B cell (primary cell): Measurements from ENCODE around the gene AARS2. TPM values are rescaled to one million over a fixed set of nuclear protein-coding genes. Genes with fewer than 3 reads are reported as not detected.

Experiments used
- ATAC-seq: fragments of 200-7000 bp; cut with Tn5 transposase; one replicate; pipeline ENCODE4 v1.10.0; 2021; ENCODE audit warnings: low read depth, mild to moderate bottlenecking, moderate number of reproducible peaks, moderate library complexity
- CTCF ChIA-PET: fragments of 350-600 bp; sonication (Branson Sonifier 250); formaldehyde crosslinking; loops from one replicate; lab custom pipeline; 2021; ENCODE audit warnings: antibody characterized with exemption, inconsistent platforms; lab: Charles Lee
- POLR2A ChIA-PET: fragments of 350-600 bp; sonication (Branson Sonifier 250); formaldehyde crosslinking; loops from one replicate; lab custom pipeline; 2021; ENCODE audit warnings: antibody characterized with exemption; lab: Charles Lee
- DNase-seq: peaks from one replicate; pipeline ENCODE4 v3.0.0; 2013
- H2AFZ ChIP-seq: 2 replicates; pipeline ENCODE4 v1.6.1; 2012; ENCODE audit warnings: mild to moderate bottlenecking, low read depth, low read length; ENCODE audit not compliant: insufficient read depth, poor library complexity, severe bottlenecking
- H3K27ac ChIP-seq, 2 donors: 1 replicate in 1 of 2; 2 replicates in 1 of 2; pipeline ENCODE4 v1.5.1; 2012 to 2013; ENCODE audit warnings: low read length in 2 of 2, mild to moderate bottlenecking in 2 of 2, moderate library complexity in 1 of 2
- H3K27me3 ChIP-seq, 4 experiments: fragments of 200-600 bp in 1 of 4; sonication (generic) in 1 of 4; replicated peaks in 1 of 4; 1 replicate in 2 of 4; 2 replicates in 2 of 4; pipeline versions ENCODE4 v1.6.1 to v1.7.0; 2013 to 2016; ENCODE audit warnings: low read length in 3 of 4, mild to moderate bottlenecking in 2 of 4, mixed read lengths in 1 of 4, moderate library complexity in 1 of 4; ENCODE audit not compliant: insufficient read depth in 4 of 4, control insufficient read depth in 3 of 4; ENCODE audit errors: control extremely low read depth in 1 of 4
- H3K36me3 ChIP-seq, 2 experiments: replicated peaks in 1 of 2; 1 replicate in 1 of 2; 2 replicates in 1 of 2; pipeline versions ENCODE4 v1.6.1 to v1.7.1; 2013; ENCODE audit warnings: low read length in 1 of 2; ENCODE audit not compliant: insufficient read depth in 2 of 2, control insufficient read depth in 1 of 2; ENCODE audit errors: control extremely low read depth in 1 of 2, extremely low read depth in 1 of 2
- H3K4me1 ChIP-seq, 2 donors: fragments of 200-600 bp in 1 of 2; sonication (generic) in 1 of 2; 1 replicate in 1 of 2; 2 replicates in 1 of 2; pipeline versions ENCODE4 v1.5.1 to v1.6.1; 2013 to 2017; ENCODE audit warnings: low read length in 2 of 2; ENCODE audit not compliant: control insufficient read depth in 2 of 2, insufficient read depth in 2 of 2
- H3K4me2 ChIP-seq: replicated peaks from 2 replicates; pipeline ENCODE3; 2012; ENCODE audit warnings: mild to moderate bottlenecking, low read depth, low read length; ENCODE audit not compliant: poor library complexity, severe bottlenecking
- H3K4me3 ChIP-seq, 5 experiments: fragments of 200-600 bp in 1 of 5; sonication (generic) in 1 of 5; 1 replicate in 3 of 5; 2 replicates in 2 of 5; pipeline versions ENCODE4 v1.5.1 to v1.7.0; 2011 to 2016; ENCODE audit warnings: low read length in 4 of 5, mild to moderate bottlenecking in 4 of 5, low read depth in 2 of 5, control low read depth in 1 of 5, moderate library complexity in 1 of 5; ENCODE audit not compliant: insufficient read depth in 1 of 5; ENCODE audit errors: control extremely low read depth in 1 of 5, extremely low read depth in 1 of 5
- H3K79me2 ChIP-seq: fragments of 200-600 bp; sonication (generic); one replicate; pipeline ENCODE4 v1.6.0; 2016; ENCODE audit warnings: low read length; ENCODE audit not compliant: control insufficient read depth, insufficient read depth
- H3K9ac ChIP-seq: fragments of 200-600 bp; sonication (generic); 2 replicates; pipeline ENCODE4 v1.6.1; 2017; ENCODE audit warnings: mild to moderate bottlenecking, low read length, moderate library complexity
- H3K9me3 ChIP-seq, 3 donors: one replicate each; pipeline versions ENCODE4 v1.6.1 to v1.7.1; 2013; ENCODE audit warnings: low read length in 2 of 3; ENCODE audit not compliant: control insufficient read depth in 2 of 3, insufficient read depth in 1 of 3; ENCODE audit errors: control extremely low read depth in 1 of 3
- H4K20me1 ChIP-seq: 2 replicates; pipeline ENCODE4 v1.6.0; 2012; ENCODE audit warnings: mild to moderate bottlenecking, low read length; ENCODE audit not compliant: insufficient read depth, control insufficient read depth, poor library complexity, severe bottlenecking
- H3K27ac Mint-ChIP-seq: one replicate; pipeline ENCODE4 v1.8.0; 2021; ENCODE audit warnings: mixed read lengths
- H3K27me3 Mint-ChIP-seq: one replicate; pipeline ENCODE4 v1.8.0; 2021; ENCODE audit warnings: mixed read lengths
- H3K4me1 Mint-ChIP-seq: one replicate; pipeline ENCODE4 v1.8.0; 2021; ENCODE audit warnings: mixed read lengths
- H3K4me3 Mint-ChIP-seq: one replicate; pipeline ENCODE4 v1.8.0; 2021; ENCODE audit warnings: mixed read lengths
- H3K9me3 Mint-ChIP-seq: one replicate; pipeline ENCODE4 v1.8.0; 2022; ENCODE audit warnings: mixed read lengths; ENCODE audit not compliant: insufficient read depth
- CTCF ChIP-seq: fragments of 200-600 bp; IDR thresholded peaks from one replicate; pipeline ENCODE4 v1.8.0; 2022; ENCODE audit warnings: antibody characterized with exemption, mild to moderate bottlenecking
- EZH2 ChIP-seq: IDR thresholded peaks from 2 replicates; pipeline ENCODE4 v1.6.1; 2012; ENCODE audit warnings: borderline replicate concordance, low read depth, mild to moderate bottlenecking, moderate library complexity, low read length; ENCODE audit not compliant: insufficient read depth, poor library complexity, severe bottlenecking
- WGBS: methylation state at CpG from one replicate; pipeline ENCODE4 v1.1.5; 2013; ENCODE audit warnings: missing lambda C conversion rate; ENCODE audit not compliant: insufficient coverage; 5-methylcytosine and 5-hydroxymethylcytosine counted together
- intact Hi-C: fragments of 100-400 bp; cut with micrococcal nuclease; formaldehyde crosslinking; loops from one replicate; pipeline ENCODE4 v1.10.0; 2022
- polyA plus RNA-seq: library from polyadenylated mRNA; depleted of rRNA; stranded (reverse); fragments of >200 nt; gene quantifications from 2 replicates; pipeline ENCODE4 v1.2.3, GENCODE V29; 2012
- total RNA-seq, 2 donors: library from RNA; stranded (reverse); fragments of 120-200 nt in 1 of 2; gene quantifications; 1 replicate in 1 of 2; 2 replicates in 1 of 2; pipeline versions ENCODE4 v1.2.3 to v1.2.4, GENCODE V29; 2013 to 2022

AARS2 gene
- total and polyA plus RNA-seq, 2 donors (not counting 1 experiment from before 2014, with no cell fraction given) = 11.3 to 21.3 TPM

DNA sequence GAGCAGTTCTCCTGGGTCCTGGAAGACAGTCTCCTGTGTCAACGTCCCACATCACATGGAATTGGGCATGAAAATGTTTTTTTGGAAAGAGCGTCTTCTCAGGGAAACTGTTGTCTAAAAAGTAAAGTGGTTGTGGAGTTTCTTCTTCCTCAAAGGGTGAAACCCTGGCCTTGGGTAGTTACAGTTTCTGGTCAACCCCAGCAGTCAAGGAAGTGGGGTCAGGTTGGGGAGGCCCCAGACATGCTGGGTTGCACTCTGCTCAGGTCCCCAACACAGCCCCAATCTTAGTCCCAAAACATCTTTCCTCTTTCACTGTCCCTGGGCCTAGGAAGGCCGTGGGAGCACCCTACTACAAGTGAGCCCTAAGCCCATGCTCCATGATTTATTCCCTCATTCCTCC is 46.8 kb downstream of the AARS2 start:
- H3K4me3 ChIP-seq = peak overlapping the region in 2 of 5 experiments; percentile 98
- peak overlapping the region; percentile 95 for H3K4me2 ChIP-seq
- peaks cover 40 to 55% of the 10 kb centered on the region in 2 donors for H3K4me1 ChIP-seq
- peak overlapping the region; percentile 100 for H3K4me3 Mint-ChIP-seq
- peaks cover 61% of the 10 kb centered on the region for H3K4me1 Mint-ChIP-seq
- no peak overlapping the region for H2AFZ ChIP-seq
- peaks cover 0 to 17% (median 6%) of the 10 kb centered on the region in 4 experiments for H3K27me3 ChIP-seq
- POLR2A ChIA-PET = interaction anchor here (0.6 to 7.9 kb wide), 2 partner anchors 19 to 25 kb away, joined by 5 to 105 read pairs; partner anchors contain the start of gene HSP90AB1
- peak overlapping the region; percentile 40 for H3K9ac ChIP-seq
- H4K20me1 ChIP-seq = peaks cover 21% of the 10 kb centered on the region
- H3K27me3 Mint-ChIP-seq = peaks cover 12% of the 10 kb centered on the region
- H3K36me3 ChIP-seq = peaks cover 0 to 18% of the 10 kb centered on the region in 2 experiments
- H3K9me3 Mint-ChIP-seq = no peaks in the 10 kb centered on the region
- H3K27ac Mint-ChIP-seq = peak overlapping the region; percentile 100
- DNase-seq (peak; percentile 73), ATAC-seq (no peak)
- intact Hi-C loops = loop anchor here (5.0 kb wide), 1 partner anchor 121 kb away; the partner anchor contains the start of gene CDC5L
- TF ChIP-seq CTCF (no peak), EZH2 (no peak)
- WGBS = 35% methylated on average over 3 of the region's 3 CpGs
- H3K27ac ChIP-seq = peak overlapping the region; percentile 96 to 98
- CTCF ChIA-PET = interaction anchor here (0.7 to 5.5 kb wide), 10 partner anchors 9 to 93 kb away, joined by 3 to 107 read pairs (median 10); partner anchors contain the start of genes AARS2 and SLC35B2
- no peaks in the 10 kb centered on the region for H3K9me3 ChIP-seq
- H3K79me2 ChIP-seq = peaks cover 36% of the 10 kb centered on the region

GRCh38 chr6:44265722-44266233 is 47.4 kb downstream of the AARS2 start:
- Histone ChIP-seq H2AFZ (no peak overlapping the region), H3K27me3 (peaks cover 0 to 13% (median 4%) of the 10 kb centered on the region in 4 experiments), H3K9ac (peak overlapping the region; percentile 93), H3K36me3 (peaks cover 1 to 23% of the 10 kb centered on the region in 2 experiments), H3K27ac (peak overlapping the region; percentile 96 to 98), H3K4me2 (peak overlapping the region; percentile 95), H4K20me1 (peaks cover 27% of the 10 kb centered on the region), H3K79me2 (peaks cover 41% of the 10 kb centered on the region), H3K9me3 (no peaks in the 10 kb centered on the region), H3K4me1 (peaks cover 42 to 56% of the 10 kb centered on the region in 2 donors), H3K4me3 (peak overlapping the region in 4 of 5 experiments; percentile 36 to 98 (median 98))
- no peaks in the 10 kb centered on the region for H3K9me3 Mint-ChIP-seq
- ChIA-PET POLR2A (interaction anchor here (7.9 kb wide), 1 partner anchor 19 kb away, joined by 105 read pairs; the partner anchor contains the start of gene HSP90AB1), CTCF (interaction anchor here (2.3 to 5.5 kb wide), 3 partner anchors 10 to 47 kb away, joined by 10 to 107 read pairs (median 16); partner anchors contain the start of gene AARS2)
- DNase-seq = no peak
- peaks cover 63% of the 10 kb centered on the region for H3K4me1 Mint-ChIP-seq
- H3K27me3 Mint-ChIP-seq = peaks cover 8% of the 10 kb centered on the region
- TF ChIP-seq EZH2 (no peak), CTCF (no peak)
- no peak for ATAC-seq
- WGBS = 37% methylated on average over 11 of the region's 17 CpGs
- H3K27ac Mint-ChIP-seq = peak overlapping the region; percentile 100
- peak overlapping the region; percentile 100 for H3K4me3 Mint-ChIP-seq
- intact Hi-C loops = loop anchor here (1.0 to 5.0 kb wide), 4 partner anchors 8 to 122 kb away; partner anchors contain the start of genes AARS2, CDC5L and SLC35B2
